NK-92 (cell line): ENCODE data around the gene XCL1.
"Not testable (repeated sequence)": the region's sequence is repeated elsewhere in the genome, so short reads cannot be mapped to it uniquely, and the experiment has no call there.

Experiments used
- DNase-seq: peaks from one replicate; lab custom pipeline; 2025; ENCODE audit not compliant: unreplicated experiment; lab: John Stamatoyannopoulos, UW

XCL1 gene

DNA sequence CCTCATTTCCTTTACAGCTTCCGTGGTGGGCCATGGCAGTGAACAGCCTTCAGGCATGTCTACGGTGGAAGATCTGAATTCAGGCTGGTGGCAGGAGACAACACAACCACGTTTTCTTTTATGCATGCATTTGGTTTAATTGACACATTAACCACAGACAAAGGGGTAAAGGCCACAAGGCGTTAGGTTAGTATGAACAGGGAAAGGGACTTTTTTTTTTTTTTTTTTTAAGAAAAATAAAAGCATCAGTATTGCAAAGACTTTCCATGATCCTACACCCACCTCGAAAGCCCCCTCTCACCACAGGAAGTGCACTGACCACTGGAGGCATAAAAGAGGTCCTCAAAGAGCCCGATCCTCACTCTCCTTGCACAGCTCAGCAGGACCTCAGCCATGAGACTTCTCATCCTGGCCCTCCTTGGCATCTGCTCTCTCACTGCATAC is at the start of gene XCL1:
Gene XCL1, plus strand, starts transcription at position 361 of the 444 bp plus-strand sequence. Its CDS starts 33 bp downstream, at position 394.
- not testable (repeated sequence) for DNase-seq

- DNase-seq: no peak
These were observed 46.9 kb upstream of the XCL1 start for GRCh38 chr1:168529518-168529917.

DNA sequence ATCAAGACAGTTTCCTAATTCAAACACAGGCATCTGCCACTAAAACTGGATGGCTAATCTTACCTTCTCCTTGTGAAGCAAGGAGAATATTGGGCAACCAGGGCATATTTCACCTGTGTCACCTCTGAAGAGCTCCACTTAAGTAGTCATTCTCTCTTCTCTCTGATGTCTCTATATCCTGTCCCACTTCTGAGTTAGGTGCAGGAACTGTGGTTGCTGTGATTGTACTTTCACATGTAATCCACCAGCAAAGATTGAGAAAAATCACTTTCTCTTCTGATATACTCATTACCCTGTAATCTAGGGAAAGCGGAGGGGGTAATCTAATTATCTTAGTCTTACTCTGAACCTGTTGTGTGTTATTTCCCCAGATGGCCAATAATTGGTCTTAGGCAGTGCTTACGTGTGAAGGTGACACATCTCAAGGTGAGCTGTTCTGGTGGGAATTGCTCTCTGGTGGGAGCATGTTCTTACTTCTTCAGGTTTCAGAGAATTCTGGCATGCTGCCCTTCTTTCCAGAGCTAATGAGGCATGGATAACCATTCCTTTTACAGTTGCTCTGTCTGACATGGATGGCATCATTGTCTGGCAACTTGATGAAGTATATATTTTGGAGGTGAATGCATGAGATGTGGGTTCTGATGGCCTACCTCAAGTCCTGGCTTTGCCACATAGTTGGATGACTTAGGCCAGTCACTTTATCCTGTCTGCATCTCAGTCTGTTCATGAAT is 44.6 kb upstream of the XCL1 start:
- no peak for DNase-seq

DNA sequence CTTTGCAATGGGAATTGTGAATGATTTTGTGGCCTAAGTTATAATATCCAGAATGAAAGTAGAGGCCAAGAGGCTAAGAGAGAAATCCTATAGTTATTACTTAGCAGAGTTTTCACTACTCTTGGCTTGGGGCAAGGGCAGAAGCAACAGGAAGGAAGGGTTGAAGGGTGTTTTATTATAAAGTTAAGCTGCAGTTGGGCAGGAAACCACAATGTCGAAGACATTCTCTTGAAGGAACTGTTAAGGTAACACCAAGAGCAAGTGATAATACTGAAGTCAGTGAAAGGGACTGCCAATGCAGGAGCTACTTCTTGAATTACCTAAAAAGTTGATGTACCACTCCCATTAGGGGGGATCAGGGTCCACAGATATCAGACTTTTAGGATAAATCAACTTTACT is 40.9 kb upstream of the XCL1 start:
- DNase-seq: no peak

GRCh38 chr1:168540798-168541197 is 35.6 kb upstream of the XCL1 start:
- not testable (repeated sequence) for DNase-seq

GRCh38 chr1:168542978-168543377 is 33.4 kb upstream of the XCL1 start:
- DNase-seq: not testable (repeated sequence)

- DNase-seq: not testable (repeated sequence)
These were observed 32.4 kb upstream of the XCL1 start, which contains the start of gene XCL2 for GRCh38 chr1:168543840-168544498. XCL2 (minus strand) TSS chr1:168543997; CDS start chr1:168543964, 33 bp downstream.

GRCh38 chr1:168545678-168546552 is 30.5 kb upstream of the XCL1 start:
- not testable (repeated sequence) for DNase-seq

DNA sequence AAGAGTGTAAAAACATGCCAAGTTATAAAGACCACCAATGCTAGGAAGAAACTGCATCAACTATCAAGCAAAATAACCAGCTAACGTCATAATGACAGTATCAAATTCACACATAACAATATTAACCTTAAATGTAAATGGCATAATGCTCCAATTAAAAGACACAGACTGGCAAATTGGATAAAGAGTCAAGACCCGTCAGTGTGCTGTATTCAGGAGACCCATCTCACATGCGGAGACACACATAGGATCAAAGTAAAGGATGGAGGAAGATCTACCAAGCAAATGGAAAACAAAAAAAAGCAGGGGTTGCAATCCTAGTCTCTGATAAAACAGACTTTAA is 29.9 kb upstream of the XCL1 start:
- DNase-seq: not testable (repeated sequence)

DNA sequence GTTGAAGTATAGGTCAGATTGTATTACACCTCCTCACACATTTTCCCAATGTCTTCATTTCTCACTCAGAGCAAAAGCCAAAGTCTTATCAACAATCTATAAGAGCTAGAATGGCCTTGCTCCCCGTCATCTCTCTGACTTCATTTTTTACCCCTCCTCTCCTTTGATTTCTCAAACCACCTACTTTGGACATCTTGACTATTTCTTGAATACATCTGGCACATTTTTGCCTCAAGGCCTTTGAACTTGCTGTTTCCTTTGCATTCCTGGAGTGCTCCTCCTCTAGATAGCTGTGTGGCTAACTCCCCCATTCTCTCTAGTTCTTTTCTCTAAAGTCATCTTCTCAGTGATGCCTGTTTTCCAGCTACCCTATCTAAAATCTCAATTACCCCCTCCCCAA is 25.4 kb upstream of the XCL1 start:
- no peak for DNase-seq

GRCh38 chr1:168551688-168552087 is 24.7 kb upstream of the XCL1 start:
- no peak for DNase-seq

DNA sequence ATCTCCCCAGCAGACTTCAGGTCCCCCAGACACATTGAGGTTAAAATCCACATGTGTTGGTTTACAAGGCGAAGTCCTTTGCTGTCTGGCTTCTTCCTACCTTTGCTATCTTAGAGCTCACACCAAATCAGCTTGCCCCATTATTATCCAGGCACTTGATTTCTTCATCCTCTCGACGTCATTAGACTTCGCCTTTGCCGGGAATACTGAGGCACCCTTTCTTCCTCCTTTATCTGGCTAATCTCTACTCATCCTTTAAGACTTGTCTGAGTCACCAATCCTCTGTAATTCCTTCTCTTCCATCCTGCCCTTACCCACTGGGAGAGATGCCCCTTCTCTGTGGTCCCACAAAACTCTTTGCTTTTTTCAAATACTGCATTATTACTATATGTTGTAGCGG is 23.4 kb upstream of the XCL1 start:
- no peak for DNase-seq

DNA sequence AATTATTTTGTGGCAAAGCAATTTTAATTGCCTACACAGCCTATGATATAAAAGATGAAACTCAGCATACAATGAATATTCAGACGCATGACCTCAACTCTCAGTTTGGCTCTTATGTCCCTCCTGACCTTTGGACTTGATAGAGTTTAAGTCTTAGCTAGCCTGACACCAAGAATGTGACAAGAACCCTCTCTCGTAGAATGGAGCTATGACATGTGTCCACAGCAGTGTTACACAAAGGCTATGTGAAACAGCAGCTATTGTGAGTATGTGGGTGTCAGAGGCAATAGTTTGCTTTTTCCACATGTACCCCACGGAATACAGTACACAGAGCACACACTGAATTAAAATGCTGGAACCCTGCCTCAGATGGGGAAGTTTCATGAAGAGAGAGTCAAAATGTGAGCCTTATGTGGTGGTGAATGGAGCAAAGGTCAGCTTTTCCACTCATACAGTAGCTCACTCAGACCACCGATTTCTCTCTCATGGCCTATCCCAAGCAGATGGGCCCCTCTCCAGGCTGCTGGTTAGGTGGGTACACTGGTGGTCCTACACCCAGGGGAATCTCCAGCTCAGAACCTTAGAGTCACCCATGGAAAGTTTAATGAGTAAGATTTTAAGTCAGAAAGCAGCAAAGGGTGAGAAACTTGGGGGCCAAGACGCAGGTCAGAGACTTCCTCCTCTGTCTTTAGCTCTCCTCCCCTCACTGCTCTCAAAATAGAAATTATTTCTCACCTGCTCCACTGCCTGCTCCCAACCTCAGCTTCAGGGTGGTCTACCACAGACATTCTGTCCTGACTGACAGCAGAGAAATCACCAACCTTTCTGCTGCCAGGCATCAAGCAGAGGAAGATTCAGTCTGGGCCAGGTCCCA is 22.5 kb upstream of the XCL1 start:
- DNase-seq: no peak

DNA sequence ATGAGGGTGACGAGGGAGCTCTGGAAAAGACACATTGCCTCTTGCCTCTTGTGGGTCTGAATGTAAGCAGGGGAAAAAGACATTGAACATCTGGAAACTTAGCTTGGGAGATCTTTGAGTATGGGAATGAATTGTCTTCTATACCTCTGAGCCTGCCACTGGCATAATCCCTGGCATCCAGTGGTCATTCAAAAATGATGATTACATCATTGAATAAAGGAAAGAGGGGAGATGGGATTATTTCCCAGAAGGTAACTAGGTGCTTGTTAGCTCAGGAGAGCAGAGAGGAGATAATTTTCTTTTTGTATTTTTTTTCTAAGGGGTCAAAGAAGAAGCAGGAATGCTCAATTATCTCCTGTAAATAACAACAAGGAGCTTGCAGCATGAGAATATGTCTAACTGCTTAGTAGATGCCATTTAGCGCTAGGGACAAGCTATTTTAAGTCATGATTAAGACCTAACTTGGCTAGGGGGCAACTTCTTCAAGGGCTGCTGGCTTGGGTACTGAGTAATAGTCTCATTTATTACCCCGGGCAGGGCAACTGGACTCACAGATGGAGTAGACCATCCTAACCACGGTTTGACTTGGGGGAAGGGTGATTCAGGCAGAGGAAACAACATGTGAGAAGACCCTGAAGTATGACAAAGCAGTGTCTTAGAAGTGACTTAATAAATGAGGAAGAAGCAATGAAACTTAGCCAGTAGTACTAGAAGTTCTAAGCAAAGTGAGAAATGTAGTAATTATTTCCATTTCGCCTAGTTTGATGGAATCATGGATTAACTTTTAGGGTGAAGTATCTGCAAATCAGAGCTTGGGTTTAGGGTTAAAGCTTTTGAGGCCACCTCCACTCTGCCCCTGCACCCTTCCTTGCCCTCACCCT is 21.6 kb upstream of the XCL1 start:
- no peak for DNase-seq

GRCh38 chr1:168555508-168556046 is 20.8 kb upstream of the XCL1 start:
- DNase-seq: no peak

GRCh38 chr1:168556647-168557046 is 19.8 kb upstream of the XCL1 start:
- DNase-seq: no peak

DNA sequence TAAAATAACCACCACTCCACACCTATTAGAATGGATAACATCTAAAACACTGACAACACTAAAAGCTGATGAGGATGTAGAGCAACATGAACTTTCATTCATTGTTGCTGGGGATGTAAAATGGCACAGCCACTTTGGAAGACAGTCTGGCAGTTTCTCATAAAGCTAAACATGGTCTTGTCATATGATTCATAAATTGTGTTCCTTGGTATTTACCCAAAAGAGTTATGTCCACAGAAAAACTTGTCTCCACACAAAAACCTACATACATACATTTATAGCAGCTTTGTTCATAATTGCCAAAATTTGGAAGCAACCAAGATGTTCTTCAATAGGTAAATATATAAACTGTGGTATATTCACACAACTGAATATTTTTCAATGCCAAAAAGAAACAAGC is 16.0 kb upstream of the XCL1 start:
- no peak for DNase-seq

- no peak for DNase-seq
These were observed 14.4 kb upstream of the XCL1 start for GRCh38 chr1:168561989-168562388.

DNA sequence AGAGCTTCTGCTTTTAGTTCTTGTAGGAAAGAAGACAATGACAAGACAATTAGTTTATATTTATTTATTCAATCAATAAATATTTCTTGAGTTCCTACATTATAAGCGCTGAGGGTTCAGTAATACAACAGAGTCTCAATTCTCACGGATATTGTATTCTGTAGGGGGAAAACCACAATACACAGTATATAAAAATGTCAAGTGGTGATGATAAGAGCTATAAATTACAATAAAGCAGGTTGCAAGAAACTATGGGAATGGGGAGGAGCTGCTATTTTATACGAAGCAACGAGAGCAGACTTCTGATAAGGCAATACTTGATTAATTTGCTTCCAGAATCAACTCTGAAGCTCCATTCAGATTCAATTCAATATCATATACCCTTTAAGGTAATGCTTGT is 10.6 kb upstream of the XCL1 start:
- DNase-seq: no peak
